ENCODE results near the gene MCFD2.
"Not testable (repeated sequence)": the region's sequence is repeated elsewhere in the genome, so short reads cannot be mapped to it uniquely, and the experiment has no call there.

The MCFD2 gene

GRCh38 chr2:46904908-46905678 is 10.5 kb downstream of the MCFD2 start:
- in situ Hi-C loops (cut with HindIII; ENCODE audit: low sequenced_read_pairs): not testable (repeated sequence)

- in situ Hi-C loops (cut with HindIII; ENCODE audit: low sequenced_read_pairs): not testable (repeated sequence)
Measured at GRCh38 chr2:46902980-46903379, 12.6 kb downstream of the MCFD2 start.

GRCh38 chr2:46902465-46902864 is 13.1 kb downstream of the MCFD2 start:
- in situ Hi-C loops (cut with HindIII; ENCODE audit: low sequenced_read_pairs): no loop called here

- in situ Hi-C loops (cut with HindIII; ENCODE audit: low sequenced_read_pairs): no loop called here
Measured at GRCh38 chr2:46901611-46902010, 14.0 kb downstream of the MCFD2 start.

- in situ Hi-C loops (cut with HindIII; ENCODE audit: low sequenced_read_pairs): no loop called here
Measured at GRCh38 chr2:46900381-46900780, 15.2 kb downstream of the MCFD2 start.

GRCh38 chr2:46899053-46899452 is 16.6 kb downstream of the MCFD2 start:
- in situ Hi-C loops (cut with HindIII; ENCODE audit: low sequenced_read_pairs): no loop called here

GRCh38 chr2:46898024-46898423 is 17.6 kb downstream of the MCFD2 start:
- in situ Hi-C loops (cut with HindIII; ENCODE audit: low sequenced_read_pairs): no loop called here

GRCh38 chr2:46893269-46893939 is 22.2 kb downstream of the MCFD2 start:
- in situ Hi-C loops (cut with HindIII; ENCODE audit: low sequenced_read_pairs): no loop called here

GRCh38 chr2:46891956-46892553 is 23.6 kb downstream of the MCFD2 start:
- in situ Hi-C loops (cut with HindIII; ENCODE audit: low sequenced_read_pairs): no loop called here

- in situ Hi-C loops (cut with HindIII; ENCODE audit: low sequenced_read_pairs): no loop called here
Measured at GRCh38 chr2:46888421-46888952, 27.1 kb downstream of the MCFD2 start.

GRCh38 chr2:46887028-46887885 is 28.3 kb downstream of the MCFD2 start:
- in situ Hi-C loops (cut with HindIII; ENCODE audit: low sequenced_read_pairs): no loop called here

GRCh38 chr2:46886268-46887027 is 29.2 kb downstream of the MCFD2 start:
- in situ Hi-C loops (cut with HindIII; ENCODE audit: low sequenced_read_pairs): no loop called here

- in situ Hi-C loops (cut with HindIII; ENCODE audit: low sequenced_read_pairs): no loop called here
Measured at GRCh38 chr2:46885376-46885775, 30.2 kb downstream of the MCFD2 start.

GRCh38 chr2:46879511-46879910 is 36.1 kb downstream of the MCFD2 start:
- in situ Hi-C loops (cut with HindIII; ENCODE audit: low sequenced_read_pairs): no loop called here

GRCh38 chr2:46878886-46879285 is 36.7 kb downstream of the MCFD2 start:
- in situ Hi-C loops (cut with HindIII; ENCODE audit: low sequenced_read_pairs): no loop called here

GRCh38 chr2:46878240-46878877 is 37.2 kb downstream of the MCFD2 start:
- in situ Hi-C loops (cut with HindIII; ENCODE audit: low sequenced_read_pairs): no loop called here

- in situ Hi-C loops (cut with HindIII; ENCODE audit: low sequenced_read_pairs): no loop called here
Measured at GRCh38 chr2:46877619-46878113, 37.9 kb downstream of the MCFD2 start.

- in situ Hi-C loops (cut with HindIII; ENCODE audit: low sequenced_read_pairs): no loop called here
Measured at GRCh38 chr2:46876741-46877384, 38.7 kb downstream of the MCFD2 start.

Data from DLD1 (cell line).